GM12878 (cell line): ENCODE measurements around the gene ERO1B. TPM values are rescaled to one million over a fixed set of nuclear protein-coding genes. Genes with fewer than 3 reads are reported as not detected.

ENCODE experiments used
- ATAC-seq: fragments of 200-7000 bp; cut with Tn5 transposase; 3 replicates; pipeline ENCODE4 v1.9.1; 2020; ENCODE audit warnings: mild to moderate bottlenecking, moderate library complexity
- BruUV-seq: library from RNA; stranded (reverse); fragments of 400-500 nt; replicated peaks from 2 replicates; lab custom pipeline; 2021; lab: Mats Ljungman, UMichigan
- CTCF ChIA-PET: fragments of 300-600 bp; sonication (Branson Sonifier 250); formaldehyde crosslinking; extraction: SDS; loops from one replicate; lab custom pipeline; 2021; ENCODE audit warnings: inconsistent platforms; lab: Yijun Ruan, JAX
- POLR2A ChIA-PET: fragments of 350-600 bp; formaldehyde crosslinking; extraction: SDS; loops from one replicate; lab custom pipeline; 2021; ENCODE audit warnings: inconsistent platforms; lab: Charles Lee
- RAD21 ChIA-PET: fragments of 300-600 bp; sonication (Branson Sonifier 250); formaldehyde crosslinking; loops from one replicate; lab custom pipeline; 2023; ENCODE audit warnings: antibody characterized with exemption; ENCODE audit not compliant: unreplicated experiment; lab: Charles Lee
- SMC1A ChIA-PET: fragments of 300-600 bp; sonication (Branson Sonifier 250); formaldehyde crosslinking; loops from one replicate; lab custom pipeline; 2023; ENCODE audit not compliant: unreplicated experiment, uncharacterized antibody; lab: Charles Lee
- DNase-seq: peaks from one replicate; pipeline ENCODE4 v3.0.0-alpha.2; 2011; ENCODE audit warnings: low read depth, low spot score
- FAIRE-seq: peaks from 3 replicates; lab custom pipeline; 2011; peaks lifted over from hg19 to GRCh38; lab: Jason Lieb, UNC
- H2AFZ ChIP-seq: 2 replicates; pipeline ENCODE4 v1.6.0; 2011; ENCODE audit warnings: low read depth, low read length, control low read depth; ENCODE audit not compliant: control insufficient read depth
- H3K27ac ChIP-seq: 2 replicates; pipeline ENCODE4 v1.5.1; 2011; ENCODE audit warnings: control low read depth; ENCODE audit not compliant: control insufficient read depth, insufficient read depth
- H3K27me3 ChIP-seq, 2 experiments: replicated peaks in 1 of 2; 2 replicates each; pipeline versions ENCODE4 v1.6.0 to v1.6.1; 2011; ENCODE audit warnings: low read length in 1 of 2; ENCODE audit not compliant: control insufficient read depth in 2 of 2, insufficient read depth in 2 of 2
- H3K36me3 ChIP-seq, 2 experiments: 2 replicates each; pipeline ENCODE4 v1.5.1; 2011; ENCODE audit warnings: low read length in 1 of 2; ENCODE audit not compliant: control insufficient read depth in 2 of 2, insufficient read depth in 2 of 2
- H3K4me1 ChIP-seq: 2 replicates; pipeline ENCODE4 v1.6.1; 2011; ENCODE audit warnings: mild to moderate bottlenecking, low read length, moderate library complexity, mixed read lengths; ENCODE audit not compliant: control insufficient read depth, insufficient read depth
- H3K4me2 ChIP-seq: 2 replicates; pipeline ENCODE4 v1.6.0; 2011; ENCODE audit warnings: control low read depth; ENCODE audit not compliant: control insufficient read depth, insufficient read depth
- H3K4me3 ChIP-seq: fragments of 200-600 bp; sonication (generic); 2 replicates; pipeline ENCODE4 v1.5.1; 2016
- H3K79me2 ChIP-seq: 2 replicates; pipeline ENCODE4 v1.6.0; 2011; ENCODE audit warnings: low read length; ENCODE audit not compliant: control insufficient read depth, insufficient read depth
- H3K9ac ChIP-seq: 2 replicates; pipeline ENCODE4 v1.8.0; 2011; ENCODE audit warnings: low read length, control low read depth, mixed read lengths; ENCODE audit not compliant: control insufficient read depth, insufficient read depth
- H3K9me3 ChIP-seq: replicated peaks from 3 replicates; pipeline ENCODE4 v1.5.1; 2011; ENCODE audit warnings: mild to moderate bottlenecking, low read length; ENCODE audit not compliant: control insufficient read depth, insufficient read depth
- H4K20me1 ChIP-seq: 2 replicates; pipeline ENCODE4 v1.6.0; 2011; ENCODE audit not compliant: control insufficient read depth, insufficient read depth
- BCL11A ChIP-seq: IDR thresholded peaks from 2 replicates; pipeline ENCODE4 v1.6.1; 2011; ENCODE audit warnings: low read depth, low read length
- CEBPB ChIP-seq, 2 experiments: fragments of 150-350 bp in 1 of 2; IDR thresholded peaks; 2 replicates each; pipeline ENCODE4 v1.6.1; 2012 to 2014; ENCODE audit warnings: low read depth in 2 of 2, low read length in 2 of 2, borderline replicate concordance in 1 of 2, inconsistent platforms in 1 of 2
- CHD4 ChIP-seq: fragments of 200-600 bp; sonication (generic); IDR thresholded peaks from 2 replicates; pipeline ENCODE4 v1.6.1; 2016; ENCODE audit warnings: mild to moderate bottlenecking
- CREM ChIP-seq: IDR thresholded peaks from 2 replicates; pipeline ENCODE4 v1.6.1; 2014; ENCODE audit warnings: antibody characterized with exemption, low read depth
- EED ChIP-seq: sonication (generic); IDR thresholded peaks from 2 replicates; pipeline ENCODE4 v1.6.1; 2016; ENCODE audit warnings: antibody characterized with exemption, low read depth
- ETV6 ChIP-seq, 2 experiments: fragments of 450-650 bp in 1 of 2; IDR thresholded peaks in 1 of 2; conservative IDR thresholded peaks in 1 of 2; 2 replicates each; pipeline ENCODE4 v1.6.1; 2014; ENCODE audit warnings: antibody characterized with exemption in 1 of 2, borderline replicate concordance in 1 of 2, low read depth in 1 of 2, mild to moderate bottlenecking in 1 of 2, moderate library complexity in 1 of 2
- FOXM1 ChIP-seq: IDR thresholded peaks from 2 replicates; pipeline ENCODE4 v1.6.1; 2012; ENCODE audit warnings: low read depth, mild to moderate bottlenecking, inconsistent platforms, low read length, moderate library complexity
- HDGF ChIP-seq: fragments of 450-650 bp; IDR thresholded peaks from 2 replicates; pipeline ENCODE4 v1.6.1; 2016; ENCODE audit warnings: antibody characterized with exemption
- LARP7 ChIP-seq: fragments of 450-650 bp; IDR thresholded peaks from 2 replicates; pipeline ENCODE4 v1.6.1; 2017; ENCODE audit warnings: mild to moderate bottlenecking
- PAX8 ChIP-seq: fragments of 450-650 bp; IDR thresholded peaks from 2 replicates; pipeline ENCODE4 v1.6.1; 2017; ENCODE audit warnings: mild to moderate bottlenecking, moderate library complexity
- SREBF2 ChIP-seq: IDR thresholded peaks from 2 replicates; pipeline ENCODE4 v1.6.1; 2012; ENCODE audit warnings: mild to moderate bottlenecking, low read length
- TARDBP ChIP-seq: IDR thresholded peaks from 2 replicates; pipeline ENCODE4 v1.6.1; 2016; ENCODE audit warnings: borderline replicate concordance
- WRNIP1 ChIP-seq: IDR thresholded peaks from 2 replicates; pipeline ENCODE4 v1.6.1; 2011; ENCODE audit warnings: low read depth, low read length, improper control_type of control experiment, borderline replicate concordance
- ZBED1 ChIP-seq: IDR thresholded peaks from 2 replicates; pipeline ENCODE4 v1.6.1; 2016; ENCODE audit warnings: borderline replicate concordance
- ZNF24 ChIP-seq: fragments of 450-650 bp; IDR thresholded peaks from 2 replicates; pipeline ENCODE4 v1.6.1; 2017; ENCODE audit warnings: antibody characterized with exemption, mild to moderate bottlenecking
- ZNF274 ChIP-seq: IDR thresholded peaks from one replicate; pipeline ENCODE4 v1.8.0; 2011; ENCODE audit not compliant: insufficient read length, insufficient read depth
- WGBS: methylation state at CpG from one replicate; pipeline ENCODE4 v1.1.6; 2016; ENCODE audit warnings: low lambda C conversion rate; ENCODE audit not compliant: insufficient replicate concordance, insufficient coverage; ENCODE audit errors: missing lambda C conversion rate; 5-methylcytosine and 5-hydroxymethylcytosine counted together
- in situ Hi-C: fragments of 300-500 bp; cut with MboI; formaldehyde crosslinking; loops from 9 replicates; pipeline ENCODE4 v1.14.3; 2018; ENCODE audit warnings: mixed read lengths
- intact Hi-C: fragments of 100-400 bp; cut with micrococcal nuclease; formaldehyde crosslinking; loops from one replicate; pipeline ENCODE4 v1.14.2; 2022; ENCODE audit not compliant: unreplicated experiment
- polyA plus RNA-seq, 11 experiments: library from polyadenylated mRNA; depleted of rRNA in 4 of 11; unstranded in 6 of 11; stranded (reverse) in 5 of 11; fragments of >200 nt; fragmentation: Nextera tagmentation in 4 of 11; fragmentation: Illumina TruSeq in 1 of 11; extraction: Ambion mirVana in 4 of 11; extraction: Trizol in 1 of 11; gene quantifications; 1 replicate in 1 of 11; 2 replicates in 10 of 11; pipeline versions ENCODE4 v1.2.1 to v1.2.3, GENCODE V29; 2011 to 2016; ENCODE audit warnings: inconsistent platforms in 2 of 11, missing spikeins in 2 of 11, low read depth in 1 of 11
- total RNA-seq, 4 experiments: library from RNA; depleted of rRNA in 3 of 4; stranded (reverse); fragments of >200 nt in 3 of 4; fragmentation: Illumina TruSeq in 1 of 4; extraction: Trizol in 1 of 4; gene quantifications; 2 replicates each; pipeline versions ENCODE4 v1.2.1 to v1.2.3, GENCODE V29; 2013 to 2021
- TF ChIP-seq, protein P1 (sequence below): IDR thresholded peaks from 2 replicates; pipeline ENCODE4 v1.6.1; 2012; ENCODE audit warnings: improper control_type of control experiment, low read depth, low read length; ENCODE audit not compliant: insufficient replicate concordance
- TF ChIP-seq, protein P2 (sequence below): fragments of 450-650 bp; IDR thresholded peaks from 2 replicates; pipeline ENCODE4 v1.6.1; 2014; ENCODE audit warnings: mild to moderate bottlenecking
- TF ChIP-seq, protein P3 (sequence below): IDR thresholded peaks from 2 replicates; pipeline ENCODE4 v1.6.1; 2011; ENCODE audit warnings: borderline replicate concordance, low read depth, mild to moderate bottlenecking, moderate library complexity, low read length; ENCODE audit not compliant: insufficient read depth, poor library complexity, severe bottlenecking

ERO1B gene
- total and polyA plus RNA-seq, 10 of the 15 experiments (the other 5 are each of a cell fraction or from before 2014, with no cell fraction given): 9.0 to 30.9 (median 23.0) TPM

DNA sequence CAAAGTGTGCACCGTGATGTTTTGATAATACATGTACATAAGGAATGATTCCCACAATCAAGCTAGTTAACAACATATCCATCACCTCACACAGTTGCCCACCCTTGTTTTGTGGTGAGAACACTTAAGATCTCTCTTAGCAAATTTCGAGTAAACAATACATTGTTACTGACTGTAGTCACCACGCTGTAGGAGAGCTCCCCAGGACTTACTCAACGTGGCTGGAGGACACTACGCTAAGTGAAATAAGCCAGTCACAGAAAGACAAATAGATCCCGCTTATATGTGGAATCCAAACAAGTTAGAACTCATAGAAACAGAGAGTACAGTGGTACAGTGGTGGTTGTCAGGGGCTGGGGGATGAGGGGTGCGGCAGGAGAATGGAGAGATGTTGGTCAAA is 114.6 kb downstream of the ERO1B start:
- no peak overlapping the region for H3K4me3 ChIP-seq
- H3K4me1 ChIP-seq: peaks cover 15% of the 10 kb centered on the region
- no peak overlapping the region for H3K27ac ChIP-seq
- ChIA-PET POLR2A (no interaction called here), CTCF (interaction anchor here (0.6 to 1.0 kb wide), 2 partner anchors 37 to 54 kb away, joined by 3 read pairs; no protein-coding TSS in a partner anchor), SMC1A (interaction anchor here (0.8 kb wide), 1 partner anchor 16 kb away, joined by 3 read pairs; no protein-coding TSS in a partner anchor), RAD21 (no interaction called here)
- H4K20me1 ChIP-seq: no peaks in the 10 kb centered on the region
- FAIRE-seq: no peak
- no TSS peak for BruUV-seq
- in situ Hi-C loops: no loop called here
- no peak overlapping the region for H3K9ac ChIP-seq
- H3K36me3 ChIP-seq: peaks cover 4 to 10% of the 10 kb centered on the region in 2 experiments; a peak in 3 of 4 replicates
- DNase-seq: no peak
- no peaks in the 10 kb centered on the region for H3K27me3 ChIP-seq
- peaks cover 18% of the 10 kb centered on the region; the same call in 2 of the 3 replicates for H3K9me3 ChIP-seq
- TF ChIP-seq LARP7 (no peak), EED (no peak), SREBF2 (no peak), ZNF274 (no peak), WRNIP1 (no peak), CEBPB (IDR thresholded peaks at IDR 0.05; ENCODE audit: borderline replicate concordance in 1 of 2, low read depth in 2 of 2, low read length in 2 of 2) (no peak), ZBED1 (no peak), TARDBP (no peak), ETV6 (conservative IDR thresholded peaks at IDR 0.05 in 1 of 2, IDR thresholded peaks at IDR 0.05 in 1 of 2; ENCODE audit: borderline replicate concordance in 1 of 2, low read depth in 1 of 2) (no peak), CHD4 (no peak), PAX8 (no peak), BCL11A (no peak), ZNF24 (no peak), FOXM1 (no peak), CREM (no peak), HDGF (no peak)
- TF ChIP-seq, protein P1, sequence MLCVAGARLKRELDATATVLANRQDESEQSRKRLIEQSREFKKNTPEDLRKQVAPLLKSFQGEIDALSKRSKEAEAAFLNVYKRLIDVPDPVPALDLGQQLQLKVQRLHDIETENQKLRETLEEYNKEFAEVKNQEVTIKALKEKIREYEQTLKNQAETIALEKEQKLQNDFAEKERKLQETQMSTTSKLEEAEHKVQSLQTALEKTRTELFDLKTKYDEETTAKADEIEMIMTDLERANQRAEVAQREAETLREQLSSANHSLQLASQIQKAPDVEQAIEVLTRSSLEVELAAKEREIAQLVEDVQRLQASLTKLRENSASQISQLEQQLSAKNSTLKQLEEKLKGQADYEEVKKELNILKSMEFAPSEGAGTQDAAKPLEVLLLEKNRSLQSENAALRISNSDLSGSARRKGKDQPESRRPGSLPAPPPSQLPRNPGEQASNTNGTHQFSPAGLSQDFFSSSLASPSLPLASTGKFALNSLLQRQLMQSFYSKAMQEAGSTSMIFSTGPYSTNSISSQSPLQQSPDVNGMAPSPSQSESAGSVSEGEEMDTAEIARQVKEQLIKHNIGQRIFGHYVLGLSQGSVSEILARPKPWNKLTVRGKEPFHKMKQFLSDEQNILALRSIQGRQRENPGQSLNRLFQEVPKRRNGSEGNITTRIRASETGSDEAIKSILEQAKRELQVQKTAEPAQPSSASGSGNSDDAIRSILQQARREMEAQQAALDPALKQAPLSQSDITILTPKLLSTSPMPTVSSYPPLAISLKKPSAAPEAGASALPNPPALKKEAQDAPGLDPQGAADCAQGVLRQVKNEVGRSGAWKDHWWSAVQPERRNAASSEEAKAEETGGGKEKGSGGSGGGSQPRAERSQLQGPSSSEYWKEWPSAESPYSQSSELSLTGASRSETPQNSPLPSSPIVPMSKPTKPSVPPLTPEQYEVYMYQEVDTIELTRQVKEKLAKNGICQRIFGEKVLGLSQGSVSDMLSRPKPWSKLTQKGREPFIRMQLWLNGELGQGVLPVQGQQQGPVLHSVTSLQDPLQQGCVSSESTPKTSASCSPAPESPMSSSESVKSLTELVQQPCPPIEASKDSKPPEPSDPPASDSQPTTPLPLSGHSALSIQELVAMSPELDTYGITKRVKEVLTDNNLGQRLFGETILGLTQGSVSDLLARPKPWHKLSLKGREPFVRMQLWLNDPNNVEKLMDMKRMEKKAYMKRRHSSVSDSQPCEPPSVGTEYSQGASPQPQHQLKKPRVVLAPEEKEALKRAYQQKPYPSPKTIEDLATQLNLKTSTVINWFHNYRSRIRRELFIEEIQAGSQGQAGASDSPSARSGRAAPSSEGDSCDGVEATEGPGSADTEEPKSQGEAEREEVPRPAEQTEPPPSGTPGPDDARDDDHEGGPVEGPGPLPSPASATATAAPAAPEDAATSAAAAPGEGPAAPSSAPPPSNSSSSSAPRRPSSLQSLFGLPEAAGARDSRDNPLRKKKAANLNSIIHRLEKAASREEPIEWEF: no peak
- TF ChIP-seq, protein P2, sequence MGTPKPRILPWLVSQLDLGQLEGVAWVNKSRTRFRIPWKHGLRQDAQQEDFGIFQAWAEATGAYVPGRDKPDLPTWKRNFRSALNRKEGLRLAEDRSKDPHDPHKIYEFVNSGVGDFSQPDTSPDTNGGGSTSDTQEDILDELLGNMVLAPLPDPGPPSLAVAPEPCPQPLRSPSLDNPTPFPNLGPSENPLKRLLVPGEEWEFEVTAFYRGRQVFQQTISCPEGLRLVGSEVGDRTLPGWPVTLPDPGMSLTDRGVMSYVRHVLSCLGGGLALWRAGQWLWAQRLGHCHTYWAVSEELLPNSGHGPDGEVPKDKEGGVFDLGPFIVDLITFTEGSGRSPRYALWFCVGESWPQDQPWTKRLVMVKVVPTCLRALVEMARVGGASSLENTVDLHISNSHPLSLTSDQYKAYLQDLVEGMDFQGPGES: no peak
- TF ChIP-seq, protein P3, sequence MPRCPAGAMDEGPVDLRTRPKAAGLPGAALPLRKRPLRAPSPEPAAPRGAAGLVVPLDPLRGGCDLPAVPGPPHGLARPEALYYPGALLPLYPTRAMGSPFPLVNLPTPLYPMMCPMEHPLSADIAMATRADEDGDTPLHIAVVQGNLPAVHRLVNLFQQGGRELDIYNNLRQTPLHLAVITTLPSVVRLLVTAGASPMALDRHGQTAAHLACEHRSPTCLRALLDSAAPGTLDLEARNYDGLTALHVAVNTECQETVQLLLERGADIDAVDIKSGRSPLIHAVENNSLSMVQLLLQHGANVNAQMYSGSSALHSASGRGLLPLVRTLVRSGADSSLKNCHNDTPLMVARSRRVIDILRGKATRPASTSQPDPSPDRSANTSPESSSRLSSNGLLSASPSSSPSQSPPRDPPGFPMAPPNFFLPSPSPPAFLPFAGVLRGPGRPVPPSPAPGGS: no peak
- WGBS: 77% methylated on average over 7 of the region's 7 CpGs
- no peak overlapping the region for H2AFZ ChIP-seq
- intact Hi-C loops: no loop called here
- no peak for ATAC-seq
- peaks cover 17% of the 10 kb centered on the region for H3K79me2 ChIP-seq
- no peak overlapping the region for H3K4me2 ChIP-seq
